Endothelial cell (in vitro differentiated cells): ENCODE data around the gene SYT3. TPM values are rescaled to one million over a fixed set of nuclear protein-coding genes. Genes with fewer than 3 reads are reported as not detected.

Experiments
- DNase-seq: peaks from one replicate; pipeline ENCODE4 v3.0.0; 2021; ENCODE audit warnings: low spot score
- H3K27ac Mint-ChIP-seq: one replicate; pipeline ENCODE4 v1.8.0; 2021; ENCODE audit warnings: mixed read lengths, inconsistent platforms; ENCODE audit not compliant: unreplicated experiment
- H3K27me3 Mint-ChIP-seq: one replicate; pipeline ENCODE4 v1.8.0; 2021; ENCODE audit warnings: mild to moderate bottlenecking, moderate library complexity, mixed read lengths, inconsistent platforms; ENCODE audit not compliant: unreplicated experiment
- H3K36me3 Mint-ChIP-seq: one replicate; pipeline ENCODE4 v1.8.0; 2021; ENCODE audit warnings: mild to moderate bottlenecking, low read depth, mixed read lengths, inconsistent platforms; ENCODE audit not compliant: unreplicated experiment
- H3K4me1 Mint-ChIP-seq: one replicate; pipeline ENCODE4 v1.8.0; 2021; ENCODE audit warnings: mild to moderate bottlenecking, mixed read lengths, inconsistent platforms; ENCODE audit not compliant: unreplicated experiment
- H3K4me3 Mint-ChIP-seq: one replicate; pipeline ENCODE4 v1.8.0; 2021; ENCODE audit warnings: mild to moderate bottlenecking, mixed read lengths, inconsistent platforms; ENCODE audit not compliant: unreplicated experiment
- H3K9me3 Mint-ChIP-seq: one replicate; pipeline ENCODE4 v1.8.0; 2021; ENCODE audit warnings: mixed read lengths, inconsistent platforms; ENCODE audit not compliant: unreplicated experiment
- total RNA-seq: library from RNA; stranded (reverse); fragmentation: NEBNext Ultra II Directional; extraction: Animal tissue kit (Norgen Biotek cat#: 25700); gene quantifications from one replicate; pipeline ENCODE4 v1.2.1, GENCODE V29; 2021; ENCODE audit not compliant: unreplicated experiment
- TF ChIP-seq, protein P1 (sequence below): fragments of 200-600 bp; sonication (generic); IDR thresholded peaks from one replicate; pipeline ENCODE4 v1.5.0; 2021; ENCODE audit warnings: antibody characterized with exemption; ENCODE audit not compliant: unreplicated experiment

SYT3 gene
- total RNA-seq, 1 donor from 2014 or later: 0.15 TPM

DNA sequence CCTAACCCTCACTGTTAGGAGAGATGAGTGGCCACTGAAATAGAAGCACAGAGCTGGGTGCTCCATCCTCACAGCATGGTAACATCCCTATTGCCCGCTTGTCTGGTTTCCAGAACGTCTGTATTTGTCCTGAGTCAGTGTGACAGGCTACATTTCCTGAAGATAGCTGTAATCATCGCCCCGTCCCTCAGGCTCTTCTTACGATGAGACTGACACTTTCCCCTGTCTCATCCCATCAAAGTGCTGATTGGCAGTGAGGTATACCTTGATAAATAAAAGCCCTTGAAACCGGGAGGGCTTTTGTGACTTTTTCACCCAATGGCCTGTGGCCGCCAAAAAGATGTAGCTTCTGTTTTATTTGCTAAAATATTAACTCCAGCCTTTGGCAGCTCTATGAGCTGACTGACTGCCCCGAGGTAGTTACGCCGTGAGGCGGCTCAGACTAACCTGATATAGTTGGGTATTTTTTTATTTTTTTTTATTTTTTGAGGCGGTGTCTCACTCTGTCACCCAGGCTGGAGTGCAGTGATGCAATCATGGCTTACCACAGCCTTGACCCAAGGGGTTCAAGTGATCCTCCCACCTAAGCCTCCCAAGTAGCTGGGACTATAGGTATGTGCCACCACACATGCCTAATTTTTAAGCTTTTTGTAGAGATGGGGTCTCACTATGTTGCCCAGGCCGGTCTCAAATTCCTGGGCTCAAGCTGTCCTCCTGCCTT is 65.8 kb downstream of the SYT3 start:
- H3K27me3 Mint-ChIP-seq: peaks cover 8% of the 10 kb centered on the region
- peaks cover 14% of the 10 kb centered on the region for H3K9me3 Mint-ChIP-seq

More for the DNA sequence above, 65.8 kb downstream of the SYT3 start:
- H3K4me1 Mint-ChIP-seq: no peaks in the 10 kb centered on the region
- TF ChIP-seq, protein P1, sequence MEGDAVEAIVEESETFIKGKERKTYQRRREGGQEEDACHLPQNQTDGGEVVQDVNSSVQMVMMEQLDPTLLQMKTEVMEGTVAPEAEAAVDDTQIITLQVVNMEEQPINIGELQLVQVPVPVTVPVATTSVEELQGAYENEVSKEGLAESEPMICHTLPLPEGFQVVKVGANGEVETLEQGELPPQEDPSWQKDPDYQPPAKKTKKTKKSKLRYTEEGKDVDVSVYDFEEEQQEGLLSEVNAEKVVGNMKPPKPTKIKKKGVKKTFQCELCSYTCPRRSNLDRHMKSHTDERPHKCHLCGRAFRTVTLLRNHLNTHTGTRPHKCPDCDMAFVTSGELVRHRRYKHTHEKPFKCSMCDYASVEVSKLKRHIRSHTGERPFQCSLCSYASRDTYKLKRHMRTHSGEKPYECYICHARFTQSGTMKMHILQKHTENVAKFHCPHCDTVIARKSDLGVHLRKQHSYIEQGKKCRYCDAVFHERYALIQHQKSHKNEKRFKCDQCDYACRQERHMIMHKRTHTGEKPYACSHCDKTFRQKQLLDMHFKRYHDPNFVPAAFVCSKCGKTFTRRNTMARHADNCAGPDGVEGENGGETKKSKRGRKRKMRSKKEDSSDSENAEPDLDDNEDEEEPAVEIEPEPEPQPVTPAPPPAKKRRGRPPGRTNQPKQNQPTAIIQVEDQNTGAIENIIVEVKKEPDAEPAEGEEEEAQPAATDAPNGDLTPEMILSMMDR: no peak
- H3K4me3 Mint-ChIP-seq: no peak overlapping the region
- DNase-seq: no peak
- H3K27ac Mint-ChIP-seq: no peak overlapping the region
- peaks cover 4% of the 10 kb centered on the region for H3K36me3 Mint-ChIP-seq

Other genes with a start within 250 kb of the SYT3 start
- not detected for gene SPIB, start 220.9 kb downstream of the SYT3 start, total RNA-seq
- 0.46 TPM for gene MYBPC2, start 207.0 kb downstream of the SYT3 start, total RNA-seq
- gene EMC10, start 163.4 kb downstream of the SYT3 start, total RNA-seq: 0.21 TPM
- not detected for gene GARIN5A, start 163.0 kb downstream of the SYT3 start, total RNA-seq
- gene JOSD2, start 128.7 kb downstream of the SYT3 start, total RNA-seq: 0.46 TPM
- not detected for gene ASPDH, start 126.0 kb downstream of the SYT3 start, total RNA-seq
- 3.0 TPM for gene LRRC4B, start 71.4 kb downstream of the SYT3 start, total RNA-seq
- gene C19orf81, start 9.6 kb upstream of the SYT3 start, total RNA-seq: not detected
- gene SHANK1, start 79.9 kb upstream of the SYT3 start, total RNA-seq: 6.5 TPM
- 37.3 TPM for gene CLEC11A, start 83.5 kb upstream of the SYT3 start, total RNA-seq
- not detected for gene GPR32, start 130.6 kb upstream of the SYT3 start, total RNA-seq
- not detected for gene ACP4, start 150.5 kb upstream of the SYT3 start, total RNA-seq
- gene KLK1, start 183.9 kb upstream of the SYT3 start, total RNA-seq: 2.7 TPM
- not detected for gene KLK15, start 193.7 kb upstream of the SYT3 start, total RNA-seq
- gene KLK3, start 215.0 kb upstream of the SYT3 start, total RNA-seq: not detected
- gene KLK2, start 233.6 kb upstream of the SYT3 start, total RNA-seq: not detected